GM12878 (cell line): Measurements from ENCODE around the gene SATB1. TPM values are rescaled to one million over a fixed set of nuclear protein-coding genes. Genes with fewer than 3 reads are reported as not detected.

Source experiments
- ATAC-seq: fragments of 200-7000 bp; cut with Tn5 transposase; 3 replicates; pipeline ENCODE4 v1.9.1; 2020; ENCODE audit warnings: mild to moderate bottlenecking, moderate library complexity
- BruUV-seq: library from RNA; stranded (reverse); fragments of 400-500 nt; replicated peaks from 2 replicates; lab custom pipeline; 2021; lab: Mats Ljungman, UMichigan
- CTCF ChIA-PET: fragments of 300-600 bp; sonication (Branson Sonifier 250); formaldehyde crosslinking; extraction: SDS; loops from one replicate; lab custom pipeline; 2021; ENCODE audit warnings: inconsistent platforms; lab: Yijun Ruan, JAX
- POLR2A ChIA-PET: fragments of 350-600 bp; formaldehyde crosslinking; extraction: SDS; loops from one replicate; lab custom pipeline; 2021; ENCODE audit warnings: inconsistent platforms; lab: Charles Lee
- RAD21 ChIA-PET: fragments of 300-600 bp; sonication (Branson Sonifier 250); formaldehyde crosslinking; loops from one replicate; lab custom pipeline; 2023; ENCODE audit warnings: antibody characterized with exemption; ENCODE audit not compliant: unreplicated experiment; lab: Charles Lee
- SMC1A ChIA-PET: fragments of 300-600 bp; sonication (Branson Sonifier 250); formaldehyde crosslinking; loops from one replicate; lab custom pipeline; 2023; ENCODE audit not compliant: unreplicated experiment, uncharacterized antibody; lab: Charles Lee
- DNase-seq: peaks from one replicate; pipeline ENCODE4 v3.0.0-alpha.2; 2011; ENCODE audit warnings: low read depth, low spot score
- FAIRE-seq: peaks from 3 replicates; lab custom pipeline; 2011; peaks lifted over from hg19 to GRCh38; lab: Jason Lieb, UNC
- H2AFZ ChIP-seq: 2 replicates; pipeline ENCODE4 v1.6.0; 2011; ENCODE audit warnings: low read depth, low read length, control low read depth; ENCODE audit not compliant: control insufficient read depth
- H3K27ac ChIP-seq: 2 replicates; pipeline ENCODE4 v1.5.1; 2011; ENCODE audit warnings: control low read depth; ENCODE audit not compliant: control insufficient read depth, insufficient read depth
- H3K27me3 ChIP-seq, 2 experiments: replicated peaks in 1 of 2; 2 replicates each; pipeline versions ENCODE4 v1.6.0 to v1.6.1; 2011; ENCODE audit warnings: low read length in 1 of 2; ENCODE audit not compliant: control insufficient read depth in 2 of 2, insufficient read depth in 2 of 2
- H3K36me3 ChIP-seq, 2 experiments: 2 replicates each; pipeline ENCODE4 v1.5.1; 2011; ENCODE audit warnings: low read length in 1 of 2; ENCODE audit not compliant: control insufficient read depth in 2 of 2, insufficient read depth in 2 of 2
- H3K4me1 ChIP-seq: 2 replicates; pipeline ENCODE4 v1.6.1; 2011; ENCODE audit warnings: mild to moderate bottlenecking, low read length, moderate library complexity, mixed read lengths; ENCODE audit not compliant: control insufficient read depth, insufficient read depth
- H3K4me2 ChIP-seq: 2 replicates; pipeline ENCODE4 v1.6.0; 2011; ENCODE audit warnings: control low read depth; ENCODE audit not compliant: control insufficient read depth, insufficient read depth
- H3K4me3 ChIP-seq: fragments of 200-600 bp; sonication (generic); 2 replicates; pipeline ENCODE4 v1.5.1; 2016
- H3K79me2 ChIP-seq: 2 replicates; pipeline ENCODE4 v1.6.0; 2011; ENCODE audit warnings: low read length; ENCODE audit not compliant: control insufficient read depth, insufficient read depth
- H3K9ac ChIP-seq: 2 replicates; pipeline ENCODE4 v1.8.0; 2011; ENCODE audit warnings: low read length, control low read depth, mixed read lengths; ENCODE audit not compliant: control insufficient read depth, insufficient read depth
- H3K9me3 ChIP-seq: replicated peaks from 3 replicates; pipeline ENCODE4 v1.5.1; 2011; ENCODE audit warnings: mild to moderate bottlenecking, low read length; ENCODE audit not compliant: control insufficient read depth, insufficient read depth
- H4K20me1 ChIP-seq: 2 replicates; pipeline ENCODE4 v1.6.0; 2011; ENCODE audit not compliant: control insufficient read depth, insufficient read depth
- BHLHE40 ChIP-seq, 2 experiments: fragments of 450-650 bp in 1 of 2; IDR thresholded peaks; 2 replicates each; pipeline ENCODE4 v1.6.1; 2011 to 2017; ENCODE audit warnings: low read depth in 2 of 2, borderline replicate concordance in 1 of 2, improper control_type of control experiment in 1 of 2, low read length in 1 of 2, mild to moderate bottlenecking in 1 of 2
- KAT2A ChIP-seq: conservative IDR thresholded peaks from 2 replicates; pipeline ENCODE4 v1.6.1; 2011; ENCODE audit warnings: low read depth, low read length; ENCODE audit not compliant: control insufficient read depth
- KDM1A ChIP-seq: fragments of 200-600 bp; sonication (generic); IDR thresholded peaks from 2 replicates; pipeline ENCODE4 v1.6.1; 2016; ENCODE audit warnings: borderline replicate concordance
- MEF2A ChIP-seq: IDR thresholded peaks from 2 replicates; pipeline ENCODE4 v1.6.1; 2011; ENCODE audit warnings: low read depth, mild to moderate bottlenecking, low read length, moderate library complexity; ENCODE audit not compliant: insufficient read depth
- PAX5 ChIP-seq: IDR thresholded peaks from 2 replicates; pipeline ENCODE4 v1.6.1; 2011; ENCODE audit warnings: low read depth, low read length, borderline replicate concordance
- TCF3 ChIP-seq: IDR thresholded peaks from 2 replicates; pipeline ENCODE4 v1.6.1; 2012; ENCODE audit warnings: low read depth, mild to moderate bottlenecking, low read length, borderline replicate concordance; ENCODE audit not compliant: insufficient read depth
- WGBS: methylation state at CpG from one replicate; pipeline ENCODE4 v1.1.6; 2016; ENCODE audit warnings: low lambda C conversion rate; ENCODE audit not compliant: insufficient replicate concordance, insufficient coverage; ENCODE audit errors: missing lambda C conversion rate; 5-methylcytosine and 5-hydroxymethylcytosine counted together
- in situ Hi-C: fragments of 300-500 bp; cut with MboI; formaldehyde crosslinking; loops from 9 replicates; pipeline ENCODE4 v1.14.3; 2018; ENCODE audit warnings: mixed read lengths
- intact Hi-C: fragments of 100-400 bp; cut with micrococcal nuclease; formaldehyde crosslinking; loops from one replicate; pipeline ENCODE4 v1.14.2; 2022; ENCODE audit not compliant: unreplicated experiment
- polyA plus RNA-seq, 11 experiments: library from polyadenylated mRNA; depleted of rRNA in 4 of 11; unstranded in 6 of 11; stranded (reverse) in 5 of 11; fragments of >200 nt; fragmentation: Nextera tagmentation in 4 of 11; fragmentation: Illumina TruSeq in 1 of 11; extraction: Ambion mirVana in 4 of 11; extraction: Trizol in 1 of 11; gene quantifications; 1 replicate in 1 of 11; 2 replicates in 10 of 11; pipeline versions ENCODE4 v1.2.1 to v1.2.3, GENCODE V29; 2011 to 2016; ENCODE audit warnings: inconsistent platforms in 2 of 11, missing spikeins in 2 of 11, low read depth in 1 of 11
- total RNA-seq, 4 experiments: library from RNA; depleted of rRNA in 3 of 4; stranded (reverse); fragments of >200 nt in 3 of 4; fragmentation: Illumina TruSeq in 1 of 4; extraction: Trizol in 1 of 4; gene quantifications; 2 replicates each; pipeline versions ENCODE4 v1.2.1 to v1.2.3, GENCODE V29; 2013 to 2021
- TF ChIP-seq, protein P1 (sequence below): IDR thresholded peaks from 2 replicates; pipeline ENCODE4 v1.6.1; 2011; ENCODE audit warnings: low read depth, low read length, improper control_type of control experiment, borderline replicate concordance

SATB1 gene
- total and polyA plus RNA-seq, 10 of the 15 experiments (the other 5 are each of a cell fraction or from before 2014, with no cell fraction given) = 0.01 to 0.72 (median 0.07) TPM; not detected in 4

DNA sequence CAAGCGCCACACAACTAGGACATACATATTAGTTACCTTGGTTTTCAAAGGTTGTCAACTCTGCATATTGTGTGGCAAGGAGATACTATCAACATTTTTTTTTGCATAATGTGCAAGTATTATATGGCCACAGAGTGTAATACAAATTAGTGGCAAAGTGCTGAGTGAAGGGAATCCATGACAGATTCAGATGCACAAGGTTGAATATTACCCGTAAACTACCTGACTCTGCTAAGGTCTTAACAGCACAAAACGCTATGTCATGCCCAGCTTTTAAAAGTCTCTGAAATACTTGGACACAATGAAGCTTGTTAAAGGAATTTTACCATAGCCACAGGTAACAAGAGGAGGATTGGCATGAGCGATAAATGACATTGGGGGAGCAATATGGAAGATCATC is 79.0 kb downstream of the SATB1 start:
- no peaks in the 10 kb centered on the region for H3K27me3 ChIP-seq
- no peaks in the 10 kb centered on the region for H3K79me2 ChIP-seq
- in situ Hi-C loops (no loop called here), intact Hi-C loops (no loop called here)
- FAIRE-seq = no peak
- no peaks in the 10 kb centered on the region for H3K36me3 ChIP-seq
- no TSS peak for BruUV-seq
- no peak overlapping the region for H2AFZ ChIP-seq
- TF ChIP-seq MEF2A (no peak), TCF3 (no peak), KDM1A (no peak), PAX5 (no peak), BHLHE40 (IDR thresholded peaks at IDR 0.05; ENCODE audit: borderline replicate concordance in 1 of 2, low read depth in 2 of 2, low read length in 1 of 2) (no peak), KAT2A (no peak)
- TF ChIP-seq, protein P1, sequence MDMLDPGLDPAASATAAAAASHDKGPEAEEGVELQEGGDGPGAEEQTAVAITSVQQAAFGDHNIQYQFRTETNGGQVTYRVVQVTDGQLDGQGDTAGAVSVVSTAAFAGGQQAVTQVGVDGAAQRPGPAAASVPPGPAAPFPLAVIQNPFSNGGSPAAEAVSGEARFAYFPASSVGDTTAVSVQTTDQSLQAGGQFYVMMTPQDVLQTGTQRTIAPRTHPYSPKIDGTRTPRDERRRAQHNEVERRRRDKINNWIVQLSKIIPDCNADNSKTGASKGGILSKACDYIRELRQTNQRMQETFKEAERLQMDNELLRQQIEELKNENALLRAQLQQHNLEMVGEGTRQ = no peak
- no peak overlapping the region for H3K27ac ChIP-seq
- WGBS = 50% methylated on average over 4 of the region's 4 CpGs
- SMC1A ChIA-PET = no interaction called here
- no peaks in the 10 kb centered on the region for H4K20me1 ChIP-seq
- no peak overlapping the region for H3K4me2 ChIP-seq
- POLR2A ChIA-PET = no interaction called here
- CTCF ChIA-PET = no interaction called here
- H3K4me3 ChIP-seq = no peak overlapping the region
- no peak for ATAC-seq
- no peaks in the 10 kb centered on the region for H3K9me3 ChIP-seq
- no peak overlapping the region for H3K9ac ChIP-seq
- H3K4me1 ChIP-seq = no peaks in the 10 kb centered on the region
- no peak for DNase-seq
- RAD21 ChIA-PET = interaction anchor here (0.5 kb wide), 1 partner anchor 50 kb away, joined by 3 read pairs; no protein-coding TSS in a partner anchor
